ENCODE results near the gene SNRPE.

DNA sequence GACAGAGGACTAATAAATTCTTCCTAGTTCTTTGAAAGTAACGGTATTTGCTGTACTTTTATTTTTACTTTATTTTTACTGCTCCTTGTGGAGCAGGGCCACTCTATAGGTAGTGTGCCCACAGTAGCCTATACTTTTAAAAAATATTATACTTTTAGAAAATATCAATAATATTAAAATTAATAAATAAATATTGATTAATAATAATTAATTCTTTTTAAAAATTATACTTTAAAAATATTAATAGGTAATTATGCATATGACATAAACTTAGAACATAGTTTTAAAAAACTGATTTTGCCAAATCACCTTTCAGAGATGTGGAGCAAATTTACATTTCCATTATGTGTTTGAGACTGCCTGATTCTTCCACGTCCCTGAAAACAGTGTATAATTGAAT lies 35.2 kb upstream of the SNRPE start:
- TF ChIP-seq, protein P1, sequence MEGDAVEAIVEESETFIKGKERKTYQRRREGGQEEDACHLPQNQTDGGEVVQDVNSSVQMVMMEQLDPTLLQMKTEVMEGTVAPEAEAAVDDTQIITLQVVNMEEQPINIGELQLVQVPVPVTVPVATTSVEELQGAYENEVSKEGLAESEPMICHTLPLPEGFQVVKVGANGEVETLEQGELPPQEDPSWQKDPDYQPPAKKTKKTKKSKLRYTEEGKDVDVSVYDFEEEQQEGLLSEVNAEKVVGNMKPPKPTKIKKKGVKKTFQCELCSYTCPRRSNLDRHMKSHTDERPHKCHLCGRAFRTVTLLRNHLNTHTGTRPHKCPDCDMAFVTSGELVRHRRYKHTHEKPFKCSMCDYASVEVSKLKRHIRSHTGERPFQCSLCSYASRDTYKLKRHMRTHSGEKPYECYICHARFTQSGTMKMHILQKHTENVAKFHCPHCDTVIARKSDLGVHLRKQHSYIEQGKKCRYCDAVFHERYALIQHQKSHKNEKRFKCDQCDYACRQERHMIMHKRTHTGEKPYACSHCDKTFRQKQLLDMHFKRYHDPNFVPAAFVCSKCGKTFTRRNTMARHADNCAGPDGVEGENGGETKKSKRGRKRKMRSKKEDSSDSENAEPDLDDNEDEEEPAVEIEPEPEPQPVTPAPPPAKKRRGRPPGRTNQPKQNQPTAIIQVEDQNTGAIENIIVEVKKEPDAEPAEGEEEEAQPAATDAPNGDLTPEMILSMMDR (IDR thresholded peaks at IDR 0.05; ENCODE audit: low read depth, low read length, missing input control) = no peak
- TF ChIP-seq YY1 (IDR thresholded peaks at IDR 0.05) (no peak), RXRA (IDR thresholded peaks at IDR 0.05) (no peak), HNF4G (IDR thresholded peaks at IDR 0.05) (no peak), SP1 (IDR thresholded peaks at IDR 0.05) (no peak), NR2F2 (IDR thresholded peaks at IDR 0.05) (no peak), GABPA (IDR thresholded peaks at IDR 0.05 in 1 of 2, conservative IDR thresholded peaks at IDR 0.05 in 1 of 2) (no peak), HNF4A (conservative IDR thresholded peaks at IDR 0.05) (no peak), JUND (IDR thresholded peaks at IDR 0.05) (no peak), FOXA1 (IDR thresholded peaks at IDR 0.05) (no peak)
- TF ChIP-seq, protein P2, sequence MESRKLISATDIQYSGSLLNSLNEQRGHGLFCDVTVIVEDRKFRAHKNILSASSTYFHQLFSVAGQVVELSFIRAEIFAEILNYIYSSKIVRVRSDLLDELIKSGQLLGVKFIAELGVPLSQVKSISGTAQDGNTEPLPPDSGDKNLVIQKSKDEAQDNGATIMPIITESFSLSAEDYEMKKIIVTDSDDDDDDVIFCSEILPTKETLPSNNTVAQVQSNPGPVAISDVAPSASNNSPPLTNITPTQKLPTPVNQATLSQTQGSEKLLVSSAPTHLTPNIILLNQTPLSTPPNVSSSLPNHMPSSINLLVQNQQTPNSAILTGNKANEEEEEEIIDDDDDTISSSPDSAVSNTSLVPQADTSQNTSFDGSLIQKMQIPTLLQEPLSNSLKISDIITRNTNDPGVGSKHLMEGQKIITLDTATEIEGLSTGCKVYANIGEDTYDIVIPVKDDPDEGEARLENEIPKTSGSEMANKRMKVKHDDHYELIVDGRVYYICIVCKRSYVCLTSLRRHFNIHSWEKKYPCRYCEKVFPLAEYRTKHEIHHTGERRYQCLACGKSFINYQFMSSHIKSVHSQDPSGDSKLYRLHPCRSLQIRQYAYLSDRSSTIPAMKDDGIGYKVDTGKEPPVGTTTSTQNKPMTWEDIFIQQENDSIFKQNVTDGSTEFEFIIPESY (IDR thresholded peaks at IDR 0.05) = no peak
- TF ChIP-seq, protein P3, sequence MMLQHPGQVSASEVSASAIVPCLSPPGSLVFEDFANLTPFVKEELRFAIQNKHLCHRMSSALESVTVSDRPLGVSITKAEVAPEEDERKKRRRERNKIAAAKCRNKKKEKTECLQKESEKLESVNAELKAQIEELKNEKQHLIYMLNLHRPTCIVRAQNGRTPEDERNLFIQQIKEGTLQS (IDR thresholded peaks at IDR 0.05) = no peak
- TF ChIP-seq, protein P4, sequence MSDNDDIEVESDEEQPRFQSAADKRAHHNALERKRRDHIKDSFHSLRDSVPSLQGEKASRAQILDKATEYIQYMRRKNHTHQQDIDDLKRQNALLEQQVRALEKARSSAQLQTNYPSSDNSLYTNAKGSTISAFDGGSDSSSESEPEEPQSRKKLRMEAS (IDR thresholded peaks at IDR 0.05) = no peak
